Neural progenitor cell (in vitro differentiated cells): ENCODE data around the gene TAX1BP3. TPM values are rescaled to one million over a fixed set of nuclear protein-coding genes. Genes with fewer than 3 reads are reported as not detected.
A peak's percentile ranks its signal among the peaks of the same experiment; 100 is the strongest.

Experiments
- DNase-seq: peaks from one replicate; pipeline ENCODE4 v3.0.0-alpha.2; 2016; ENCODE audit warnings: low spot score
- H2AFZ ChIP-seq: fragments of 200-600 bp; sonication (generic); replicated peaks from 2 replicates; pipeline ENCODE4 v1.6.1; 2016; ENCODE audit warnings: antibody characterized with exemption
- H3F3A ChIP-seq: fragments of 200-600 bp; sonication (generic); 2 replicates; pipeline ENCODE4 v1.6.1; 2016; ENCODE audit warnings: antibody characterized with exemption, low read depth
- H3K27ac ChIP-seq: fragments of 200-600 bp; sonication (generic); 2 replicates; pipeline ENCODE4 v1.5.1; 2016; ENCODE audit warnings: mild to moderate bottlenecking
- H3K27me3 ChIP-seq: fragments of 200-600 bp; sonication (generic); 2 replicates; pipeline ENCODE4 v1.6.1; 2016; ENCODE audit warnings: mild to moderate bottlenecking, moderate library complexity
- H3K36me3 ChIP-seq: fragments of 200-600 bp; sonication (generic); 2 replicates; pipeline ENCODE4 v1.5.1; 2016
- H3K4me1 ChIP-seq: fragments of 200-600 bp; sonication (generic); 2 replicates; pipeline ENCODE4 v1.6.1; 2016; ENCODE audit warnings: mixed run types
- H3K4me2 ChIP-seq: fragments of 200-600 bp; sonication (generic); 2 replicates; pipeline ENCODE4 v1.6.1; 2016
- H3K4me3 ChIP-seq: fragments of 200-600 bp; sonication (generic); 2 replicates; pipeline ENCODE4 v1.5.1; 2016
- H3K79me2 ChIP-seq: fragments of 200-600 bp; sonication (generic); 2 replicates; pipeline ENCODE4 v1.6.1; 2016; ENCODE audit warnings: low read depth
- H3K9ac ChIP-seq: fragments of 200-600 bp; sonication (generic); 2 replicates; pipeline ENCODE4 v1.6.1; 2016
- H3K9me3 ChIP-seq: fragments of 200-600 bp; sonication (generic); 2 replicates; pipeline ENCODE4 v1.5.1; 2016; ENCODE audit warnings: low read depth
- H4K20me1 ChIP-seq: fragments of 200-600 bp; sonication (generic); 2 replicates; pipeline ENCODE4 v1.6.1; 2016; ENCODE audit warnings: low read depth
- H3K27ac Mint-ChIP-seq: 3 replicates; pipeline ENCODE4 v1.8.0; 2021; ENCODE audit warnings: mixed read lengths
- H3K27me3 Mint-ChIP-seq: 2 replicates; pipeline ENCODE4 v1.8.0; 2022; ENCODE audit warnings: low read depth, mild to moderate bottlenecking, inconsistent platforms, moderate library complexity, mixed read lengths; ENCODE audit not compliant: insufficient read depth
- H3K36me3 Mint-ChIP-seq: 3 replicates; pipeline ENCODE4 v1.8.0; 2021; ENCODE audit warnings: mixed read lengths
- H3K4me1 Mint-ChIP-seq: 3 replicates; pipeline ENCODE4 v1.8.0; 2021; ENCODE audit warnings: mixed read lengths
- H3K4me3 Mint-ChIP-seq: 3 replicates; pipeline ENCODE4 v1.8.0; 2021; ENCODE audit warnings: mild to moderate bottlenecking, moderate library complexity, mixed read lengths
- H3K9me3 Mint-ChIP-seq: 3 replicates; pipeline ENCODE4 v1.8.0; 2020; ENCODE audit warnings: mixed read lengths
- CTCF ChIP-seq: fragments of 200-600 bp; sonication (generic); IDR thresholded peaks from 2 replicates; pipeline ENCODE4 v1.5.1; 2017; ENCODE audit warnings: antibody characterized with exemption, mild to moderate bottlenecking
- EZH2 ChIP-seq: fragments of 200-600 bp; sonication (generic); IDR thresholded peaks from 2 replicates; pipeline ENCODE4 v1.6.1; 2017; ENCODE audit warnings: antibody characterized with exemption, mild to moderate bottlenecking, moderate library complexity
- EZH2phosphoT487 ChIP-seq: fragments of 200-600 bp; sonication (generic); IDR thresholded peaks from 2 replicates; pipeline ENCODE4 v1.6.1; 2017; ENCODE audit warnings: antibody characterized with exemption
- total RNA-seq: library from RNA; depleted of rRNA; stranded (reverse); fragments of >200 nt; gene quantifications from 2 replicates; pipeline ENCODE4 v1.2.3, GENCODE V29; 2015; ENCODE audit warnings: low replicate concordance

Gene TAX1BP3
- total RNA-seq, 1 donor from 2014 or later = 27.3 TPM

- no peaks in the 10 kb centered on the region for H3K36me3 ChIP-seq
- no peak overlapping the region for H3K4me3 ChIP-seq
- no peaks in the 10 kb centered on the region for H3K9me3 ChIP-seq
- H2AFZ ChIP-seq = no peak overlapping the region
- Mint-ChIP-seq H3K27ac (no peak overlapping the region), H3K4me1 (peaks cover 12% of the 10 kb centered on the region), H3K9me3 (no peaks in the 10 kb centered on the region), H3K36me3 (peaks cover 5% of the 10 kb centered on the region), H3K27me3 (peaks cover 6% of the 10 kb centered on the region), H3K4me3 (no peak overlapping the region)
- H3K9ac ChIP-seq = no peak overlapping the region
- no peak for TF ChIP-seq EZH2phosphoT487
- TF ChIP-seq EZH2 = no peak
- TF ChIP-seq CTCF = no peak
- no peaks in the 10 kb centered on the region for H3K27me3 ChIP-seq
- no peaks in the 10 kb centered on the region for H3K4me1 ChIP-seq
- no peaks in the 10 kb centered on the region for H4K20me1 ChIP-seq
- no peak overlapping the region for H3K4me2 ChIP-seq
- no peaks in the 10 kb centered on the region for H3F3A ChIP-seq
- no peak for DNase-seq
- no peak overlapping the region for H3K27ac ChIP-seq
- H3K79me2 ChIP-seq = no peaks in the 10 kb centered on the region
Observed at GRCh38 chr17:3659541-3660111, 8.8 kb downstream of the TAX1BP3 start.

GRCh38 chr17:3658784-3659449, 9.5 kb downstream of the TAX1BP3 start:
- Mint-ChIP-seq H3K36me3 (peaks cover 5% of the 10 kb centered on the region), H3K4me1 (peaks cover 12% of the 10 kb centered on the region), H3K27me3 (peaks cover 6% of the 10 kb centered on the region), H3K27ac (no peak overlapping the region), H3K4me3 (no peak overlapping the region), H3K9me3 (no peaks in the 10 kb centered on the region)
- H3K4me2 ChIP-seq = no peak overlapping the region
- H3K36me3 ChIP-seq = no peaks in the 10 kb centered on the region
- H3K27me3 ChIP-seq = no peaks in the 10 kb centered on the region
- H3K9ac ChIP-seq = no peak overlapping the region
- no peaks in the 10 kb centered on the region for H3K79me2 ChIP-seq
- no peak overlapping the region for H3K4me3 ChIP-seq
- DNase-seq = no peak
- TF ChIP-seq CTCF (no peak), EZH2 (no peak), EZH2phosphoT487 (no peak)
- H4K20me1 ChIP-seq = no peaks in the 10 kb centered on the region
- H3K9me3 ChIP-seq = no peaks in the 10 kb centered on the region
- H3F3A ChIP-seq = no peaks in the 10 kb centered on the region
- no peak overlapping the region for H2AFZ ChIP-seq
- no peaks in the 10 kb centered on the region for H3K4me1 ChIP-seq
- H3K27ac ChIP-seq = no peak overlapping the region

- H3K27ac ChIP-seq = no peak overlapping the region
- Mint-ChIP-seq H3K27me3 (peaks cover 9% of the 10 kb centered on the region), H3K4me1 (peaks cover 9% of the 10 kb centered on the region), H3K36me3 (peaks cover 5% of the 10 kb centered on the region), H3K27ac (peak overlapping the region; percentile 82), H3K9me3 (no peaks in the 10 kb centered on the region), H3K4me3 (no peak overlapping the region)
- H3K4me2 ChIP-seq = no peak overlapping the region
- H3K79me2 ChIP-seq = no peaks in the 10 kb centered on the region
- no peaks in the 10 kb centered on the region for H3K9me3 ChIP-seq
- no peak overlapping the region for H3K4me3 ChIP-seq
- no peak for DNase-seq
- H4K20me1 ChIP-seq = no peaks in the 10 kb centered on the region
- H3F3A ChIP-seq = no peaks in the 10 kb centered on the region
- H3K4me1 ChIP-seq = no peaks in the 10 kb centered on the region
- no peaks in the 10 kb centered on the region for H3K36me3 ChIP-seq
- no peaks in the 10 kb centered on the region for H3K27me3 ChIP-seq
- no peak overlapping the region for H3K9ac ChIP-seq
- no peak overlapping the region for H2AFZ ChIP-seq
- TF ChIP-seq CTCF = no peak
- TF ChIP-seq EZH2 = no peak
- TF ChIP-seq EZH2phosphoT487 = no peak
Observed at GRCh38 chr17:3657874-3658783, 10.2 kb downstream of the TAX1BP3 start.
